NCI-H2081 treated with DMSO at 0.1 percent for 48 hours (cell line): ENCODE data around the gene HCN3.
"Not testable (repeated sequence)": the region's sequence is repeated elsewhere in the genome, so short reads cannot be mapped to it uniquely, and the experiment has no call there.

Experiments
- DNase-seq: peaks from one replicate; lab custom pipeline; 2025; lab: John Stamatoyannopoulos, UW

The HCN3 gene

GRCh38 chr1:155313261-155313660, 36.0 kb downstream of the HCN3 start:
- DNase-seq = no peak

- no peak for DNase-seq
Observed at GRCh38 chr1:155316922-155317321, 39.7 kb downstream of the HCN3 start.

- no peak for DNase-seq
Observed at GRCh38 chr1:155318082-155318481, 40.8 kb downstream of the HCN3 start.

GRCh38 chr1:155319536-155319935, 42.3 kb downstream of the HCN3 start:
- no peak for DNase-seq

GRCh38 chr1:155320252-155320651, 43.0 kb downstream of the HCN3 start:
- no peak for DNase-seq

GRCh38 chr1:155320661-155321617, 43.7 kb downstream of the HCN3 start, which contains the start of gene RUSC1:
Gene RUSC1 (plus strand): TSS chr1:155320894. CDS start chr1:155321774, 880 bp downstream.
- DNase-seq = peak; percentile 14

- DNase-seq = no peak
Observed at GRCh38 chr1:155321639-155322503, 44.6 kb downstream of the HCN3 start.

- DNase-seq = no peak
Observed at GRCh38 chr1:155322571-155322952, 45.3 kb downstream of the HCN3 start.

GRCh38 chr1:155322953-155323728, 45.9 kb downstream of the HCN3 start:
- DNase-seq = peak; percentile 32

GRCh38 chr1:155323729-155324036, 46.4 kb downstream of the HCN3 start:
- no peak for DNase-seq

GRCh38 chr1:155324037-155324716, 46.9 kb downstream of the HCN3 start:
- peak; percentile 67 for DNase-seq

- no peak for DNase-seq
Observed at GRCh38 chr1:155324717-155325602, 47.7 kb downstream of the HCN3 start.

GRCh38 chr1:155325603-155325893, 48.3 kb downstream of the HCN3 start:
- no peak for DNase-seq

GRCh38 chr1:155326020-155326526, 48.8 kb downstream of the HCN3 start:
- DNase-seq = no peak

GRCh38 chr1:155326631-155327037, 49.4 kb downstream of the HCN3 start:
- DNase-seq = no peak

GRCh38 chr1:155327981-155328380, 50.7 kb downstream of the HCN3 start:
- no peak for DNase-seq

- DNase-seq = not testable (repeated sequence)
Observed at GRCh38 chr1:155328856-155329255, 51.6 kb downstream of the HCN3 start.

- no peak for DNase-seq
Observed at GRCh38 chr1:155329980-155330598, 52.8 kb downstream of the HCN3 start.

GRCh38 chr1:155334962-155335361, 57.7 kb downstream of the HCN3 start:
- no peak for DNase-seq
